ENCODE measurements around the gene POLE3. TPM values are rescaled to one million over a fixed set of nuclear protein-coding genes. Genes with fewer than 3 reads are reported as not detected.
"Not testable (repeated sequence)": the region's sequence is repeated elsewhere in the genome, so short reads cannot be mapped to it uniquely, and the experiment has no call there.

The POLE3 gene, protein sequence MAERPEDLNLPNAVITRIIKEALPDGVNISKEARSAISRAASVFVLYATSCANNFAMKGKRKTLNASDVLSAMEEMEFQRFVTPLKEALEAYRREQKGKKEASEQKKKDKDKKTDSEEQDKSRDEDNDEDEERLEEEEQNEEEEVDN
- 107 and 114 TPM in 2 replicates for total RNA-seq (2014; rRNA removed; shearing (Covaris generic))
- polyA plus RNA-seq (2015; cell fraction: cytosol; rRNA removed) = 69.6 and 70.2 TPM in 2 replicates
- 41.8 and 50.8 TPM in 2 replicates for polyA plus RNA-seq (2015; cell fraction: nucleus; rRNA removed)

DNA sequence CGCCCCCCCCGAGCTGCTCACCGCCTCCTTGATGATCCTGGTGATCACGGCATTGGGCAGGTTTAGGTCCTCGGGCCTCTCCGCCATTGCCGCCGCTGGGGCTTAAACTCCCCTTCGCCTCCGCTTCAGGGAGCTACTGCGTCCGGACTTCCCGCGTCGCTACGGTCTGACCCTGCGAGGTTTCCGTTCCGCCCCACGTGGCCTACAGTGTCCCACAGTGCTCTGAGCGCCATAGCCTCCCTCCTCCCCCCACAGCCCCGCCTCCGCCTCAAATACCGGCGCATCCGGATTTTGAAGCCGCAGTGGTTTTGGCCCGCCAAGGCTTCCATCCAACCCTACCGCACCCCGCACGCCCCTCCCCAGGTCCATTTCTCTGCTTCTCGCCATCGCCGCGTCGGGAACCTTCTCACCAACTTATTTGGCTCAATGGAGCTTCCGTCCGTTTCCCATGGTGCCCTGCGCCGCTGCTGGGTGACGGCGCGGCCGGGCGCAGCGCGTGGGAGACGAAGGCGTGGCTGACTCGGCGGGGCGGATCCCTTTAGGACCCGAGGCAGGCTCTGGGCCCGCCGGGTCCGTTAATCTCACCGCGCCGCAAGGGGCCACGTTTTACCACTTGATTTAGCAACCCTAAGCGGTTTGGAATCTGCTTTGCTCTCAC is at the start of gene POLE3, which contains the start of gene C9orf43:
Gene POLE3, minus strand, starts transcription at position 469 of the 658 bp plus-strand sequence. Its CDS starts 382 bp downstream, at position 87.
Gene C9orf43, plus strand, starts transcription at position 541 of the 658 bp plus-strand sequence. CDS start 2,747 bp downstream, outside the sequence.
- DNase-seq (ENCODE audit: low read depth) = peak; percentile 95

DNA sequence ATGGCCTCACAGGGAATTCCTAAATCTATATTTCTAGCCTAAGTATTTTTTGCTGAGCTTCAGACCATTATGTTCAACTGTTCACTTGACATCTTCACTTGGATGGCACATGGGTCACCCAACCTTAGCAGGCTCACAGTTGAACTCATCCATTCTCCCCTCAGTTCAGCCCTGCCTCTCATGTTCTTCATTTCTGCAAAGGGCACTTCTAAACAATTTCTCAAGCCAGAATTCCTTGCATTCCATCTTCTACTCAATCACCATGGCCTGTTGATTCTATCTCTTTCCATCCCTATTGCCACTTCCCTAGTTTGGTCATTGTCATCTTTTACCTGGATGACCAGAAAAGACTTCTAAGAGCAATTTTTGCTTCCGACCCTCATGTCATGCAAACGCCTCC is 45.8 kb upstream of the POLE3 start:
- DNase-seq (ENCODE audit: low read depth) = no peak

DNA sequence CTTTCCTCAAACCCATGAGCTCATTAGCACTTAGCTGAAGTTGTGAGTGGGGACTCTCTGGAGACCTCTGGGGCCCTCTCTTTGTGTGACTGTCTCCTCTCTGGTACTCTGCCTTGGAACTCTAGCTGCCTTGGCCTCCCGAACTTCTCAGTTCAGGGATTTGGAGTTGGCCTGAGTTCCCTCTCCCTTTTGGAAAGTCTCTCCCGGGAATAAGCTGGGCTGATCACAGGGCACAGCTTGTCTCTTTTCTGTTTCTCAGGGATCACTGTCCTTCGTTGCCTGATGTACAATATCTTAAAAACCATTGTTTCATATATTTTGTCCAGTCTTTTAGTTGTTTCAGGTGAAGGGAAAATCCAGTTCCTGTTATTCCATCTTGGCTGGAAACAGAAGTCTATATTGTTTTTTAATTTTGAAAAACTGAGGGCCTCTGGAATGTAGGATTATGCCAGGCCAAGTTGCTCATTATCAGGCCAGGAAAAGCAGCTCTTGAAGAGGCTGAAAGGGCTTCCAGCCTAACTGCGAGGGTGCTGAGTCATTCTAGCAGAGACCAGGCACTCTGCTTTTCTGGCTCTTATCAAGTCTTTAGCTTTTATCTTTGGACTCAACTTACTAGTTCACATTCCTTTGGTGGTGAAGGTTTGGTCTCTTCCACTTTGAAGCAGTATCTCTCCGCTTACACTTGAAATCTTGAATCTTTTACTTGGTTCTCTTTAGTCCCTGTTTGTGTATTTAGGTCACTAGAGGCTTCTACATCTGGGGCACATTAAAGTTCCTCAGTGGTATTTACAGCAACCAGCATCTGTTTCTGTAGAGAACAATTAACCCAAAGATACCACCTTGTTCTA is 44.7 kb upstream of the POLE3 start:
- peak; percentile 74 for DNase-seq (ENCODE audit: low read depth)

DNA sequence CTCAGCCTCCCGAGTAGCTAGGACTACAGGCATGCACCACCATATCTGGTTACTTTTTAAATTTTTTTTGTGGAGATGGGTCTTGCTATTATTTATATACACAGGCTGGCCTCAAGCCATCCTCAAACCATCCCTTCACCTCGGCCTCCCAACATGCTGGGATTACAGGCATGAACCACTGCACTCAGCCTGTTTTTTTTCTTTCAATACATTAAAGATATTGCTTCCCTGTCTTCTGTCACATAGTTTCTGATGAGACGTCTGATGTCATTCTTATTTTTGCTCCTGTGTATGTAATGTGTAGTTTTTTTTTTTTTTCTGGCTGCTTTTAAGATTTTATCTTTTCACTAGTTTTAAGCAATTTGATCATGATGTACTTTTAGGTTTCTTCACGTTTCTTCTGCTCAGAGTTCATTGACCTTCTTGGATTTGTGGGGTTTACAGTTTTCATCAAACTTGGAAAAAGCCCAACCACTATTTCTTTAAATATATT is 41.7 kb upstream of the POLE3 start:
- no peak for DNase-seq (ENCODE audit: low read depth)

DNA sequence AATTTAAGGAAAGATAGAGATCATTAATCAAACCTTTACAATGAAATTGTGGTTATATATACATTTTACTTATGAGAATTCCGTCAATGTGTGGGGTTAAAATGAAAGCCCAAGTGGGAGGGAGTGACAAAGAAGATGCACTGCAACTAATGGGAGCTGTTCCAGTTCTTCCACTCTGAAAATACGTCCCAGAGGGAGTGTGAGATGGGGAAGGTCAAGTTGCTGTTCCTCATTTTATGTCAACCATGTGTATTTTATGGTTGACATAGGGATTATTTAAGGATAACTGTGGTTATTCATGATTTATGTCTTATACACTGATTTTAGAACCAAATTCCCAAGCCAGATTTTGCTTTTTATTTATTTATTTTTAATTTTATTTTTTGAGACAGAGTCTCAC is 38.9 kb upstream of the POLE3 start:
- DNase-seq (ENCODE audit: low read depth) = no peak

DNA sequence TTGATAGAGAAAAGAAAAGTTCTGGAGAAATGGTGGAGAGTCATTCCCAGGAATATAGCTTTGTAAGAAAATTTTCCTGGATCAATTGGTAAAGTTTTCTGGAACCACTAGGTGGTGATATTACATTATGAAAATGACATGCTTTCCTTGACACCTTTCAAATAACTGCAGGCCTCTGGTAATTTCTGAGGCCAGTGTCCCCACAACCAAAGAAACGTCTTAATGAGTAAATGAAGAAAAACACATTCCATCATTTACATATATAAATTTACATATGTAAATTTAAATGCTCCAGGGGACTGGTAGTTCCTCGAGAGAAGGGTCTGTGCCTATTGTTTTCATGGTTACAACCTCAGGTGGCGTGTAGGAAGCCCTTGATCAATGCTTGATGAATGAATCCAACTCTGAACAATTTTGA is 35.9 kb upstream of the POLE3 start:
- DNase-seq (ENCODE audit: low read depth) = peak; percentile 59

DNA sequence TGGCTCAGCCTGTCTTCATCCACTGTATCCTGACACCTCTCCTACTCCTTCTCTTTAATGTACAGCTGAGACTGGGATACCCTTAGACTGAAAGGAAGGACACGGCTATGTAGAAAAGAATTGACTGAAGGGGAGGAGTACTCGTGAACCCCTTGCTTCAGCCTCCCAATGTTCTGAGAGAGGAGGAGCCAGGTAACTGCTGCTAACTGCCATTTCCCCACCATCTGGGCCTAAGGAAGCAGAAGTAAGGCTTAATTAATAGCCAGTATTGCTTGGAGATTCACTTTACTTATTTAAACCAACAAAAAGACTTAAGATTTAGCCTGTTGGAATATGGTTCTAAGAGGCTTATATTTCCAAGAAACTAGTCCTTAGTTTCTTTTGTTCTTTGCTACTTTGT is 34.3 kb upstream of the POLE3 start:
- no peak for DNase-seq (ENCODE audit: low read depth)

DNA sequence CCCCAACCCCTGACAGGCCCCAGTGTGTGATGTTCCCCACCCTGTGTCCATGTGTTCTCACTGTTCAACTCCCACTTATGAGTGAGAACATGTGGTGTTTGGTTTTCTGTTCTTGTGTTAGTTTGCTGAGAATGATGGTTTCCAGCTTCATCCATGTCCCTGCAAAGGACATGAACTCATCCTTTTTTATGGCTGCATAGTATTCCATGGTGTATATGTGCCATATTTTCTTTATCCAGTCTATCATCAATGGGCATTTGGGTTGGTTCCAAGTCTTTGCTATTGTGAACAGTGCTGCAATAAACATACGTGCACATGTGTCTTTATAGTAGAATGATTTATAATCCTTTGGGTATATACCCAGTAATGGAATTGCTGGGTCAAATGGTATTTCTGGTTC is 27.2 kb upstream of the POLE3 start:
- not testable (repeated sequence) for DNase-seq (ENCODE audit: low read depth)

DNA sequence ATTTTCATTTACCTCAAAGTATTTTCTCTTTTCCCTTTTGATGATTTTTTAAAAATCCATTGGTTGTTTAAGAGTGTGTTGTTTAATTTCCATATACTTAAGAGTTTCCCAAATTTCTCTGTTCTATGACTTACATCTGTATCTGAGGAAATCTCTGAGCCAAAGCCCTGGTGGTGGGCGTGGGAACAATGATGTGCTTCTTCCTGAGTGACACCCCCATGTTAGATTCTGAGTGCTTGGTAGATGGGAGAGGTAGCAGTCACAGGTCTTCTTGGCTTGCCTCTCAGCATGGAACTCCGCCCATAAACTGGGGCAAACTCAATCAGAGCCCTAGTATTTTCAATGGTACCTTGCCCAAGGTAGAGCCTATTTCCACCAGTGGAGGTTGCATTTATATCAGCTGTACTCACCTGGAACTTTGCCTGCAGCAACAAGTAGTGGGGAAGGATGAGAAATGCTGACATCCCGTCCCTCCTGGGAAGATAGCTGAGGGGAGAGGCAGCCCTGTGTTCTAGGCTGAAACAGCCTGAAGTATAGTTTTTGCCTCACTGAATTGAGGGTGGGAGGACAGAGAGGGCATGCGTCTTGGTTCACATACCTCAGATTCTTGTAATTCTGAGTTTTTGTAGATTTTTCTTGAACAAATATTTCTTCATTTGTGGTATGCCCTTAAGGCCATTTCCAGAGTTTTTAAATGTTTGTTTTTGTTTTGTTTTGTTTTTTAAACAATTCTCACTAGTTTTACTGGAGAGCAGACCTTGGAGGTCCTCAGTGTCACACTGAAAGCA is 26.4 kb upstream of the POLE3 start:
- DNase-seq (ENCODE audit: low read depth) = no peak

DNA sequence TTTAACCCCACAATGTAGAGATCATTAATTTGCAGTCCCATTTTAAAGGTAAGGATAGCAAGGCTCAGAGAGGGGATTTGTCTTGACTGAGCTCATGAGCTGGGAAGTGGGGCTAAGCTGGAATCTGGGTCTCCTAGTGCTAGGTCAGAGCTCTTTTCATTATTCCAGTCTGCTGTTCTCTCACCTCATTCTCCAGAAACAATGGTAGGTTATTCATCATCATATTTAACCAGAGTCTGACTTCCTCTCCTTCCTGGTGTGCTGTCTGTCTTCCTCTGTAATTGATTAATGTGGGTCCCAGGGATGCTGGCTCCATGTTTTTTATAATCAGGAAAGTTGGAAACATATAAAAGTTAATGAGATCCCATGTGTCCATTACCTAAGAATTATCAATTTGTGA is 20.7 kb upstream of the POLE3 start:
- no peak for DNase-seq (ENCODE audit: low read depth)

DNA sequence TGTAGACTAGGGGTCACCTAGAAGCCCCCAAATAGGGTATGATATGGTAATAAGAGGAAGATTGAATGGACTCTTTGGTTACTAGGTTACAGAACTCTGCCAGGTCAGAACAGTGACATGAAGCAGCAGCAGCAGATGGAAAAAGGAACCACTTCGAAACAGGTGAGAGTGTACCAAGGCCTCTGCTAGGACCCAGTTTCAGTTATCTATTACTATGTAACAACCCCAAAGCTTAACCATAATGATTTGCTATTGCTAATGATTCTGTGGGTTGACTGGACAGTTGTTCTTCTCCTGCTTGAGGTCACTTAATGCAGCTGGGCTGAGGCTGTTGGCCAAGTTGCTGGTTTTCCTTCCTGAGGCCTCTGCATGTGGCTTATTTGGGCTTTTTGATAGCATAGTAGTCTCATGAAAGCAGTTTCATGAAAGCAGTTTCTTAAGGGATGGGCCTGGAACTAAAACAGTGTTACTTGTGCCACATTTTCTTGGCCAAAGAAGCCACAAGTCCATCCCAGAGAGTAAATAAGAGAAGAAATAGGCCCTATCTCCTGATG is 17.7 kb upstream of the POLE3 start:
- no peak for DNase-seq (ENCODE audit: low read depth)

DNA sequence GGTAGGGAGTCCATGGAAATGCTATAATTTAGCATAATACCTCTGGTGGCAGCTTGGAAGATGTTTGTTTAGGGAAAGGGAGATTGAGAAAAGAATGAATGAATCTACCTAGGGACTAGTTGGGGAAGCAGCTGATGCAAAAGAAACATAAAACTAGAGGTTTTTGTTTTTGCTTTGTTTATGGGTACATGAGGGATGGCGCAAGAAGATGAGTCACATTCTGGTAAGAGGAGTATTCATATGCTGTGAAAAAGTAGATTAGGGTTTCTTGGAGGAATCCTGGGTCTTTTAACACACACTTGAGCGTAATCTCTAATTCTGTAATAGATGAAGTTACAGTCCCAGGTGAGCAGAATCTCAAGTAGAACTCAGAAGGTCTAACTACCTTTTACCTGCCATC is 17.2 kb upstream of the POLE3 start:
- no peak for DNase-seq (ENCODE audit: low read depth)

DNA sequence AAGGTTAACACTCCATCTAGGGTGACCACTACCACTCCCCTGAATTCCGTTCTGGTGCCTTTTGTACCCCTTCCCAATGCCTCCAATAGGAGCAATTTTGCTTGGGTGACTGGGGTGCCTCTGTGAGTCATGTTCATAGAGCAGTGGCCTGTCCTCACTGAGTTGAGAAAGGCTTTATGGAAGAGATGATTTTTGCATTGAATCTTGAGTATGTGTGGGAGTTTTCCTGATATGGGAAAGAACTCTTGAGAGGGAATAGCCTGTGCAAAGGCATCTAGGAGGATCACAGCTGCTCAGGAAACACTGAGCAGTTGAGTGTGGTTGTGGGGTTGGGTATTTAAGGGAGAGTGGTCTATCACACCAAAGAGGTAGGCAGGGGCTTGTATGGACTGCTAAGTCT is 16.2 kb upstream of the POLE3 start:
- no peak for DNase-seq (ENCODE audit: low read depth)

DNA sequence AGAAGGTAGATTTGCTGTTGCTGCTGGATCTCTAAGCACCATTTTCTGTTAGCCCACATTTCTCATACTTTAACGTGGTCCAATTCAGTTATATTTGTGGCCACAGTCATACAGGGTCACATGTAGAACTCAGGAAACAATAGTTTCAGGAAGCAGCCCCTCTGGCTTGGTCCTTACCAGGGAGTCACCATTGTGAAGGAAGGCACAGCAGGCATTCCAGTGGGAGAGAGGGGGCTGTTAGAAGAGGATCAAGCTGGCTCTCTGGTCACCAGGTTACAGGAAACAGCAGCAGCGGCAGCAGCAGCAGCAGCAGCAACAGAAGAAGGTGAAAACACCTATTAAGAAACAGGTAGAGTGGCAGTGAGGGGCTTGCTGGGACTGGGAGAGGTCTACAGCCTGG is 14.6 kb upstream of the POLE3 start:
- DNase-seq (ENCODE audit: low read depth) = no peak

DNA sequence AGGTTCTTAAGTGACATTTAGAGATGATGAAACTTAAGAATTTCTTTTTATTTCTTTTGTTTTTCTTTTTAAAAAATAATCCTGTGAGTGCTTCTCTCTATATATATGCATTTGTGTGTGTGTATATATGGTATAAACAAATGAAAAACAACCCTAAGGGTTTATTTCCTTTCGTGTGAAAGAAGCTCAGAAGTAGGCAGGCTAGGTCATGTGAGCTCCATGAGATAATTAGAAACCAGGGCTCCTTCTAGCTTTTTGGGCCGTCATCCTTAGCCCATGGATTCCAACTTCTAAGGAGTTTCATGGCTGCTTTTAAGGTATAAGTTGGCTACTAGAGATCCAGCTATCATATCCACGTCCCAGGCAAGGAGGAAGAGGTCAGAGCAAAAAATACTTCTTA is 11.3 kb upstream of the POLE3 start:
- no peak for DNase-seq (ENCODE audit: low read depth)

DNA sequence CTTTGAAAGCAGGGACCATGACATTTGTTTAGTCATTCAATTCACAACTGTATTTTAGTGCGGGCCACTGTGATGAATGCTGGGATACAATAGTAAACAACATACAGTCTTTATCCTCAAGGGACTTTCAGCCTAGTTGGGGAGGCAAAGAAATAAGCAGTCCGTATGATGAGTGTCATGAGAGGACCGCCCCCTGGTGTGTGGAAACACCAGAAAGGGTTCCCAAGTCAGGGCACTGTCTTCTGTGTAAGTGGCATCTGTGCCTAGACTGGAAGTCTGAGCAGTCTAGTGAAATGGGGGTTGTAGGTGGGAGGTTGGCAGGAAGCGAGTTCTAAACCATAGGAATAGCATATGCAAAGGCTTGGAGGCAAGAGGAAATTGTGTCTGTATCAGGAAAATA is 6.9 kb upstream of the POLE3 start:
- DNase-seq (ENCODE audit: low read depth) = no peak

DNA sequence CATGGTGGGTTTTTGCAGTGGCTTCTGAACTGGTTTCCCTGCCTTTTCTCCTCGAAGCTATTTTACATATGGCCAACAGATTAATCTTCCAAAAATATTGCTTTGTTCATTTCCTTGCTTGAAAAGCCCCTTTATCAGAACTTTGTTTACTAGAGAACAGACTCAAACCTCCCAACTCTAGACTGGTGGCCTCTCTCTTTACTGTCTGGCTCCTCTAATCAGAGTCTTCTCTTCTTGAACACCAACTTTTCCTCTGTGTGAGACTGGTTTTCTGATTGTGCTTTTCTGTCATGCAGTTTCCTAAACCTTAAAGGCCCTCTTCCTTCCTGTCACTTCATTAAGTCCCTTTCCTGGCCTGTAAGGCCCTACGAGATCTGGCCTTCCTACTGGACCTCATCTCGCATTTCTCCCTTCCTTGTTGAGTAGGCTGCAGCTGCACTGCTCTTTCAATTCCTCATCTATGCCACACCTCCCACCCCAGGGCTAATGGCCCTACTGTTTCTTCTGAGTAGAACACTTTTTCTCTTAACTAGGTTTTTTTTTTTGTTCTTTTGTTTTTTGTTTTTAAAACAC is 5.8 kb upstream of the POLE3 start:
- no peak for DNase-seq (ENCODE audit: low read depth)

DNA sequence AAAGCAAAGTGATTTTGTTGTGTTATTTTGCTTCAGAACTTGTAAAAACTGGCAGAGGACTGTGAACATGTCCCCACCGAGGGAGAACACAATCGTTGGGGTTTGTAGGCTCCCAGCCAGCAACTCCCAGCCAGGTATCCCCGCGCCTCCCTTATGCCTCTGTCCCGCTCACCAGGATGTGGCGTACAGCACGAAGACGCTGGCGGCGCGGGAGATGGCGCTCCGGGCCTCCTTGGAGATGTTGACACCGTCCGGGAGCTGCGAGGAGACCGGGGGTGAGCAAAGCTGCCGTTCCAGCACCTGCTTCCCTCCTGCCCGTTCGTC is 630 bp downstream of the POLE3 start:
- DNase-seq (ENCODE audit: low read depth) = no peak

DNA sequence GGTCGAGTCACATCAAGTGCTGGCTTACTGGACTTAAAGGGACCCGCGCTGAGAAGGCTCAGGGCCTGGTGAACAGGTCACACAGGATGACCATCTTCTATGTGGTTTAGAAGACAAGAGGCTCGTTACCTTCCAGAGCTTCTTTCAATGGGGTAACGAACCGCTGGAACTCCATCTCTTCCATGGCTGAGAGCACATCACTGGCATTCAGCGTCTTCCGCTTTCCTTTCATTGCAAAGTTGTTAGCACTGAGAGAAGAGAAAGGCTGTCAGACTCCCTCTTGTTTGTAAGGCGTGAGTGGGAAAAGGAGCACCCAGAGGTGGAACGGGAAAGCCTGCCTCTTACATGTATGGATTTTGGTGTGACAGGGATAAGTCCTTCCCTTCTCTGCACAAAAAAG is 994 bp downstream of the POLE3 start:
- no peak for DNase-seq (ENCODE audit: low read depth)

DNA sequence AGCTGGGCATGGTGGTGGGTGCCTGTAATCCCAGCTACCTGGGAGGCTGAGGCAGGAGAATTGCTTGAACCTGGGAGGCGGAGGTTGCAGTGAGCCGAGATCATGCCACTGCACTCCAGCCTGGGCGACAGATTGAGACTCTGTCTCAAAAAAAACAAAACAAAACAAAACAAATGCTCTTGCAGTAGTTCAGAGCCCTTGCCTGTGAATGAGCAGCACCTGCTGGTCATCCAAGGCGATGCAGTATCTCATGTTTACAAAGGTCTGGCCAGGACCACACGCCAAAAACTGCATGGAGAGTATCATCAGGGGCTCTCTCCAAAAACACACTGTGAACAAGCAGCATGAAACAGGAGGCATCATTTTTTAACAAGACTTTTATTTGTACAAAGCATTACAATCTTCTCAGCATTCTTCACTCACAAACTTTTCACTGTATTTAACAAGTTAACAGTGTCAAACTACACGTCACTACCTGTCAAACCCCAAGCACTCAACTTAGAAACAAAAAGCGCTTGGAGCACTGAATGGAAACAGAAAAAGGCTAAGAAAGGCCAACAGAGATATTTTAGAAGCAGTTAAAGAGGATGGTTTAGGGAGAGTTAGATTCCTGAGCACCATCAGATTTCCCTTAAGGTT is 3.5 kb downstream of the POLE3 start:
- DNase-seq (ENCODE audit: low read depth) = peak; percentile 47
